NCI-H1417 treated with DMSO at 0.1 percent for 48 hours (cell line): ENCODE measurements around the gene TFDP1.

ENCODE experiments used
- DNase-seq: peaks from one replicate; lab custom pipeline; 2025; lab: John Stamatoyannopoulos, UW

Gene TFDP1, protein sequence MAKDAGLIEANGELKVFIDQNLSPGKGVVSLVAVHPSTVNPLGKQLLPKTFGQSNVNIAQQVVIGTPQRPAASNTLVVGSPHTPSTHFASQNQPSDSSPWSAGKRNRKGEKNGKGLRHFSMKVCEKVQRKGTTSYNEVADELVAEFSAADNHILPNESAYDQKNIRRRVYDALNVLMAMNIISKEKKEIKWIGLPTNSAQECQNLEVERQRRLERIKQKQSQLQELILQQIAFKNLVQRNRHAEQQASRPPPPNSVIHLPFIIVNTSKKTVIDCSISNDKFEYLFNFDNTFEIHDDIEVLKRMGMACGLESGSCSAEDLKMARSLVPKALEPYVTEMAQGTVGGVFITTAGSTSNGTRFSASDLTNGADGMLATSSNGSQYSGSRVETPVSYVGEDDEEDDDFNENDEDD

DNA sequence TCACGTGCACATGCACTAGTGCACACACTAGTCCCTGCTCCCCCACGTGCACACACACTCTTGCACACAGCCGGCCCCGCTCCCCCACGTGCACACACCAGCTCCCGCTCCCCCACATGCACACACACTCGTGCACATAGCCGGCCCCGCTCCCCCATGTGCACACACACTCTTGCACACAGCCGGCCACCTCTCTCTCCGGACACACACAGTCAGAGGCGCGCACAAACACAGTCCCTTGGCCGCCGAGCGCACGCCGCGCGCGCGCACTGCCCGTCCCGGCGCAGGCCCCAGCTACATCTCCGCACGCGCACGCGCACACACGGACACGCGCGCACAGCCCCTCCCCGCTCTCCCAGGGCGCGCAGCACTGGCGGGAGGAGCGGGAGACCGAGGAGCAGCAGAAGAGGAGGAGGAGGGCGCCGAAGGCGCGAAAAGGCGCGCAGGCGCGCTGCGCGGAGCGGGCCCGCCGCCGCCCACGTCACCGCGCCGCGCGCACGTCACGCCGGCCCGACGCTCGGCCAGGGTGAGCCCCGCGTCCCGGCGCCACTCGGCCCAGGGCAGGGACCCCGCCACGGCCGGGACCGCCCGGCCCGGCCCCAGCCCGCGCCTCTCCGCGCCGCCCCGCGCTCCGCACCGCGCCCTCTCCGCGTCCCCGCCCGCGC lies at the start of gene TFDP1:
Gene TFDP1 (plus strand): TSS at position 549 of the 665 bp plus-strand sequence. CDS start 1,085 bp downstream, outside the sequence.
- peak; percentile 65 for DNase-seq

DNA sequence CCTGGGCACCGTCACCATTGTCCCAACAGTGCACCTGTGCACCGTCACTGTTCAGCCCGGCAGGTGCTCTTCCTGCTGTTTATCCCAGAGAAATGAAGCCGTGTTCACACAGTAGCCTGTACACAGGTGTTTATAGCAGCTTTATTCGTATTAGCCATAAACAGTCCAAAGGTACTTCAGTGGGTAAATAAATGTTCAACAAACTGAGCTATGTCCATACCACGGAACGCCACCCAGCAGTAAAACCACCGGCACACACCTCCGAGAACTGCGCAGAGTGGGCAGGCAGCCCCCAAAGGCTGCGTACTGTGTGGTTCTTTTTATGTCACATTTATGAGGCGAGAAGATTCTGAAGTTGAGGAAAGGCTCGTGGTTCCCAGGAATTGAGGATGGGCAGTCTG lies 49.2 kb upstream of the TFDP1 start:
- DNase-seq = no peak

DNA sequence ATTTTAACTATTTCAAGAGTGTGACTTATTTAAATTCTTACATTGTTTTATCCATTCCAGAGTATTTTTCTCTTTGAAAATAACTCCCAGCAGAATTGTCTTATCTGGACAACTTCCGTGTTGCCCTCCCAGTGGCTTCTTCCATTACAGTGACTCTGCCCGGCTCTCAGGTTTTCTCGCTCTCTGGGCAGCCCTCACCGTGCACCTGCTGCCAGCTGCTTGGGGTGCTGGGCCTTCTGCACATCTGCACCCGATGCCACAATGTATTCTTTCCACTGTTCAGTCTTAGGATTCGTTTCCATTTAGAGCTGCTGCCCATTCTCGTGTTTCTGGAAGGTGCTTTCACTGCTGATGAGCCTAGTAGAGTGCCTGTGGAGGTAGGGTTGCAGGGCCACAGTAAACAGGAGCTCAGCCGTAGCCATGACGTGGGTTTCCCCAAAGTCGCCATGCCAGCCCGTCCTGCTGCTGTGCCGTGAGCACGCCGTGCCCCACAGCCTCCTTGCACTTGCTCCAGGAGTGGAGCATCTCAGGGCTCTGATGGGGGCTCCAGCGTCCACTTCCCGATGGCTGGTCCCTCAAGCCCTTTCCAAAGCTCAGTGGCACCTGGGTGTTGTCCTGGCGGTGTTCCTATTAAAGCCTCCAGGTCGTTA lies 48.0 kb upstream of the TFDP1 start:
- no peak for DNase-seq

DNA sequence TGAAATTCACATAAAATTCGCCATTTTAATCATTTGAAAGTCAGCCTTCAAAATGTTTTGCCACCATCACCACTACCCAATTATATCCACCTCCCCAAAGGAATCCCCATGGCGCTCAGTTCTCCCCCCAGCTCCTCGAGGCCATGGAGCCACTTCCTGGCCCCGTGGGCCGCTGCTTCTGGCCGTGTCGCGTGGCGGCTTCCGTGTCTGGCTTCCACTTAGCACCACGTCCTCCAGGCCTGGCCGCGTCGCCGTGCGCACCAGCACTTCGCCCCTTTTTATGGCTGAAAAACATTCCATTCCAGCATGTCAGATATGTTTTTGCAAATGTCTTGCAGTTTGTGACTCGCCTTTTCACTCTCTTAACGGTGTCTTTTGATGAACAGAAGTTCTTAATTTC lies 47.3 kb upstream of the TFDP1 start:
- DNase-seq = no peak

DNA sequence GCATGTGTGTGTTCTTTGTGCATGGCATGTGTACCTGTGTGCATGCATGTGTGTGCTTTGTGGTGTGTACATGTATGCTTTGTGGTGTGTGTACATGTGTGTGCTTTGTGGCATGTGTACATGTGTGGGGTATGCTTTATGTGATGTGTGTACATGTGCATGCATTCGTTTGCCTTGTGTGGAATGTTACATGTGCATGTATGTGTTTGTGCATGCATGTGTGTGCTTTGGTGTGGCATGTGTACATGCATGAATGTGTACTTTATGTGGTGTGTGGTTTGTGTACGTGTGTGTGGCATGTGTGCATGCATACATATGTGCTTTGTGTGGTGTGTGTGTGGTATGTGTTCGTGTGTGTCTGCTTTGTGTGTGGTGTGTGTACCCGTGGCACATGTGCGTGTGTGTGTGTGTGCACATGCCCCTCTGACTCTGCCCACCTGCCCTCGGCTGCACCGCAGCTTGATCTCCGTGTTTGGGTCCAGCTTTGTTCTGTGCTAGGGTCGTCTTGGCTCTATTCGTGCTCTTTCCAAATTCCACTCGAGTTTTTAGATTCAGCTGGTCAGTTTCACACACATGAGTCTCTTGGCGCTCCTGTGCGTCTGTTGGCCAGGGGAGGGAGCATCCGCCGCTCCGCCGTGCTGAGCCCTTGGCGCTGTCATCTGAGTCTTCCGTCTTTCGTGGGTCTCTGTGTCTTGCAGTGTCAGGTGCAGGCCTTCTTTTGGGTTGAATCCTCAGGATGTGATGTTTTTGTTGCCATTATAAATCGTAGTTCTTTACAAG lies 46.5 kb upstream of the TFDP1 start:
- no peak for DNase-seq

DNA sequence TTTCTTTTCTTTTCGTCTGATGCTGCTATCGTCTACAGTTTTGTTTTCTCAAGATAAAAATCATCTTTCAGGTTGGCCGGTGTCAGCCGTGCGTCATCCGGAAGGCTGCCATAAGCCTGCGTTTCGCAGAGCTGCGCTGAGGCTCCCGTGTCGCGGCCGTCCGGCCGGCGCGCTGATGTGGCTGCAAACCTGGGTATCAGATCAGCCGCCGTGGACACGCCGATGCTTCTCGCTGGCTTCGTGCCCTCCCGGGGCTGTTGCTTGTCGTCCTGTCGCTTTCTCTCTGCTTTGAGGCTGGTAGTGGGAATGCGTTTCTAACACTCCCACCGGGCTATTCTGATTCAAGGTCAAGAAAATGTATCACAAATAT lies 45.9 kb upstream of the TFDP1 start:
- DNase-seq = no peak

DNA sequence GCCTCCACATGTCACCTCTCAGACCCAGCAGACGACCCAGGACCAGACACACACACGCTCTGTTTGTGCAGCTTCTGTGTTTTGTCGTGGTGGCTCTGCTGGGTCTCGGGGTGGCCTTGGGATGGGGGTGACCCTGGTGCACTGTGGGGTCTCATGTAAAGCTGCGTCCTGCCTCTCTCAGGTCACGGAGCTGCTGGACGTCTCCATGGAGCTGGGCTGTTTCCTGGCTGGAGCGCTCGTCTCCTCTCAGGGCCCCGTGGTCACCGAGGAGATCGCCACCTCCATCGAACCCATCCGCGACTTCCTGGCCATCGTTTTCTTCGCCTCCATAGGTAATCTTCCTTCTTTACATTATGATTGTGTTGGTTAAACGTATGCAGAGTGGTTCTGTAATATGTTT lies 45.4 kb upstream of the TFDP1 start:
- no peak for DNase-seq

DNA sequence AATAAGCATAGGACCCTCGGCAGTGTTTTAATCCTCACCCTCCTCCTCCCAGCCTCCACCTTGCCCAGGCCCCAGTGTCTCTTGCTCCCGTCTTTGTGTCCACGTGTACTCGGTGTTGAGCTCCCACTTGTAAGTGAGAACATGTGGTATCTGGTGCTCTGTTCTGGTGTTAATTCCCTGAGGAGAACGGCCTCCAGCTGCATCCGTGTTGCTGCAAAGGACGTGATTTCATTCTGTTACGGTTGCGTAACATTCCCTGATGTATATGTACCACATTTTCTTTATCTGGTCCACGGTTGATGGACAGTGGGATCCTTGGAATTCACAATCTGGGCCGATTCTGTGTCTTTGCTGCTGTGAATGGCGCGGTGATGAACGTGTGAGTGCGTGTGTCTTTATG lies 44.7 kb upstream of the TFDP1 start:
- DNase-seq = no peak

DNA sequence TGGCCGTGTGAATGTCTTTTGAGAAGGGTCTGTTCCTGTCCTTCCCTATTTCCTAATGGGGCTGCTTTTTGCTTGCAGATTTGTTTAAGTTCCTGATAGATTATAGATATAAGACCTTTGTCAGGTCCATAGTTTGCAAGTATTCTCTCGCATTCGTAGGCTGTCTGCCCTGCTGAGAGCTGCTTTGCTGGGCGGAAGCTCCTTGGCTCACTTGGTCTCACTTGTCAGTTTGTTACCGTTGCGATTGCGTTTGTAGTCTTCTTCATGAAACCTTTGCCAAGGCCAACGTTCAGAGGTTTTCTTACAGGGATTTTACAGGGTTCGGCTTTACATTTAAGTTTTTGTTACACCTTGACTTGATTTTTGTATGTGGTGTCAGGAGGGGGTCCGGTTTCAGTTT lies 44.0 kb upstream of the TFDP1 start:
- no peak for DNase-seq

DNA sequence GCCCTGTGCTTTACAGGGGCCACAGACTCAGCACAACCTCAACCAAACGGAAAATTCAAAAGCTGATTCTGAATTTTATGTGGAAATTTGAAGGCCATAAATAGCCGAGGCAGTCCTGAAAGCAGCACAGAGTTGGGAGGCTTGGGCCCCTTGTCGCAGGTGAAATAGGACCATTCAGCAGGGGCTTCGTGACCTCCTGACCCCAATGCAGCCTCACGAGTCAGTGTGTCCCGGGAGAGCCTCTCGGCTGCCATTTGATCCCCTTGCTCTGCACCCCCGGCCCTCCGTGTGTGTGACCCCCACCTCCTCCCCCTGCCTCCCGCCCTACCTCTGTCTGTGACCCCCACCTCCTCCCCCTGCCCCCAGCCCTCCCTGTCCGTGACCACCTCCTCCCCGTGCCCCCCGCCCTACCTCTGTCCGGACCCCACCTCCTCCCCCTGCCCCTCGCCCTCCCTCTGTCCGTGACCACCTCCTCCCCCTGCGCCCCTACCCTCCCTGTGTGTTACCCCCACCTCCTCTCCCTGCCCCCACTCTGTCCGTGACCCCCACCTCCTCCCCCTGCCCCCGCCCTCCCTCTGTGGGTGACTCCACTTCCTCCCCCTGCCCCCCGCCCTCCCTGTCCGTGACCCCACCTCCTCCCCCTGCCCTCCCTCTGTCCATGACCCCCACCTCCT lies 41.7 kb upstream of the TFDP1 start:
- no peak for DNase-seq

DNA sequence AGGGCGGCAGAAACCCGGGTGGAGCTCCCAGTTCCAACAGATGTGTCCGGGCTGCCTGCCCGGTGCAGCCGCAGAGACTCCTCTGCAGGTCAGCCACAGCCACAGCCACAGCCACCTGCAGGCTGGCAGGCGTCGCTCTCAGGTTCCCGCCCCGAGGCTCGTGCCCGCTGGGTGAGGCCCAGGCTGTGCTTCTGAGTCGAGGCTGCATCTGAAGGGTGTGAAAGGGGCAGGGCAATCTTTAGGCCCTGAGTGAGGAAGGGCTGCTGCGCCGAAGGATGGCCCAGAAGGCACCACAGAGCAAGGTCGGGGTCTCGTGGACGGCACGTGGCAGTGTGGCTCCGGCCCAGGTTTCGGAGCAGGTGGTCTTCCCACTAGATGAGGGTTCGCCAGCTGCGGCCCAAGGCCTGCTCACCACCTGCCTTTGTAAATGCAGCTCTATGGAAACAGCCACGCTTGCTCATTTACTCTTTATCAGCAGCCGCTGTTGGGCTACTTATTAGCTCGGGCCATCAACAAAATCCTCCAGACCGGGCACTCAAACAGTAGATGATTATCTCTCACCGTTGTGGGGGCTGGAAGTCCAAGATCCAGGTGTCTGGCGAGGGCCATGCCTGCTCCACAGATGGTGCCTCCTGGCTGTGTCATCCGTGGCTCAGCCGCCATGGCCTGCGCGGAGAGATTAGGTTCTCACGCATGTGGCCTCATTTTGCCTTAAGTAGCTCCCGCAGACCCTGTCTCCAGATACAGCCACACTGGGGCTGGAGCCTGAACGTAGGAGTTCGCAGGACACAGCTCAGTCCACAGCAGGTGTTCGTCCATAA lies 40.3 kb upstream of the TFDP1 start:
- DNase-seq = no peak

DNA sequence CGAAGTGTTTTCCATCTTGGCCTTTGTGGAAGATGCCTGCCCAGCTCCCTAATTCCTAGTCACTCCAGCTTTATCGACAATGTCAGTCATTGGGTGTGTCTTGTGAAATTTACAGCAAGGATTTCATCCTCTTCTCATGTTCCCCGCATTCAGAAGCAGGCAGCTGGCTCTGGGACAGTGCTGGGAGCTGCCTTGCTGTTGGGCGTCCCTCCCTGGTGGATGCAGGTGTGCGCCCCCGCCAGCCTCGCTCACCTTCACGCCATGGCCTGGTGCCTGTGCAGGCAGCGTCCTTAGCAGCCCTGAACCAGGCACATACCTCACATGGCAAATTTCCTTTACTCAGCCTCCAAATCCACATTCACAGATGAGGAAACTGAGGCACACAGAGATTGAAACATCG lies 39.7 kb upstream of the TFDP1 start:
- DNase-seq = no peak

DNA sequence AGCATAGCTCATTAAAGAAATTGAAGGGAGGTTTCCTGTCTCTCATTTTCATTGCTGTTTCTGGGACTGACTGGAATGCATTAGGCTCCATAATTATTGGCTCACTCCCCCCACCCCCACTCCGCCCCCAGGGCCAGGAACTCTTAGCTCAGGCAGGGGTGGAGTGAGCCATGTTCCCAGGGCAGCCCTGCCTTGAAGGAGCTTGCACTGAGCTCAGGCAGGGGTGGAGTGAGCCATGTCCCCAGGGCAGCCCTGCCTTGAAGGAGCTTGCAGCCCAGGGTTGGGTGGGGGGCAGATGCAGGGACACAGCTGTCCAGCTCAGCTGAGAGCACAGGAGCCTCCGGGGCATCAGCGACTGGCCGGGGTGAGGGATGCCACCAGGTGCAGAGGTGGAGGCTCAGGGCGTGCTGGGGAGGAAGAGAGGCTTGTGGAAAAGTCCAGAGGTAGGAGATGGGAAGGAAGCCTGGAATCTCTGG lies 39.1 kb upstream of the TFDP1 start:
- DNase-seq = no peak

DNA sequence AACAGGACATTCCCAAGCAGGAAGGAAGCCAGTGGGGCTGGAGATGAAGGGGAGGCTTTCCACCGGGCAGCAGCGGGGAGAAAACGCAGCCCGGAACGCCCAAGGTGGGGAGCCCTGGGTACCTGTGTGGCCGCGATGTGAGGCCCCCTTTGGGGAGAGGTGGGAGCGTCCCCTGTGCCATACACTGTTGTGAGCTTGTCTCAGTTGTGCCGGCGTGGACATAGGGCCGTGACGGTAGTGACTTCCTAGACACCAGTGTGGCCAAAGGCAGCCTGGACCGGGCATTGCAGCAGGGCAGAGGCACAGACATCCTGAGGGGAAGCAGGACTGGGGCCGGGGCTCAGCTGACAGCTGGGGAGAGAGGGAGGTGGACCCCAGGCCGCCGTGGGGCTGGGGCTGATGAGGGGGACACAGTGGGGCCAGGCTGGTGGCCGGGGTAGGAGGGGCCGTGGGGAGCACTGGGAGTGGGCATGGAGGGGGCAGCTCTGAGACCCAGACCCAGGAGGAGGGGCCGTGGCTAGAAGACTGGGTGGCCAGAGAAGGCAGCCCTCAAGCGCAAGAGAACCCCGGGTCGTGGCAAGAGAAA lies 38.5 kb upstream of the TFDP1 start:
- DNase-seq = no peak

DNA sequence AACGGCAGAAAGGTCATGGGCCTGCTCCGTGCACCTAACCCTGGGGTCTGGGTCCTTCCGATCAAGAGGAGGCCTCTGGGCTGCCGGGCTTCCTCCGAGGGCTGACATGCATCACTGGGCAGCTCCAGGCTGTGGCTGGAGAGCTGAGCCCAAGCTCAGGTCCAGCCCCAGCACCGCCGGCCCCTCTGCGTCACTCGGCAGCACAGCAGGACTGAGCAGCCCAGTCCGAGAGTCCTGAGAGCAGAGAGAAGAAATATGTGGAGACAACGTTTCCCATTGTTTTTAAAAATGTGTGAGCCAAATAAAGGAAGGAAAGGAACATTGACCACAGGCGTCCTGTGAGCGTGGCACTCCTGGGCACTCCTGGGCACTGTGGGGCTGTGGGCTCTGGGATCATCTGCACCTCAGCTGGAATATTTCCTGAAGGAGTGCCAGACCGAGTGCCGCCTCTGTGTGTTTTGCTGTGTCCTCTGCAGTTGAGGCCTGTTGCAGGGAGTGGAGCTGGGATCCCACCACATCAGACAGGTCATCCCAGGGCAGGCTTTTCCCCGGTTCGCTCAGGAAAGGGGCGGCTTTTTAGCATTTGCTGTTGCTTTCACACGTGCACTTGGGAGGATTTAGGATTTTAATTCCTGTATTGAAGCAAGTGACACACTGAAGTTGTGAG lies 37.8 kb upstream of the TFDP1 start:
- DNase-seq = no peak

DNA sequence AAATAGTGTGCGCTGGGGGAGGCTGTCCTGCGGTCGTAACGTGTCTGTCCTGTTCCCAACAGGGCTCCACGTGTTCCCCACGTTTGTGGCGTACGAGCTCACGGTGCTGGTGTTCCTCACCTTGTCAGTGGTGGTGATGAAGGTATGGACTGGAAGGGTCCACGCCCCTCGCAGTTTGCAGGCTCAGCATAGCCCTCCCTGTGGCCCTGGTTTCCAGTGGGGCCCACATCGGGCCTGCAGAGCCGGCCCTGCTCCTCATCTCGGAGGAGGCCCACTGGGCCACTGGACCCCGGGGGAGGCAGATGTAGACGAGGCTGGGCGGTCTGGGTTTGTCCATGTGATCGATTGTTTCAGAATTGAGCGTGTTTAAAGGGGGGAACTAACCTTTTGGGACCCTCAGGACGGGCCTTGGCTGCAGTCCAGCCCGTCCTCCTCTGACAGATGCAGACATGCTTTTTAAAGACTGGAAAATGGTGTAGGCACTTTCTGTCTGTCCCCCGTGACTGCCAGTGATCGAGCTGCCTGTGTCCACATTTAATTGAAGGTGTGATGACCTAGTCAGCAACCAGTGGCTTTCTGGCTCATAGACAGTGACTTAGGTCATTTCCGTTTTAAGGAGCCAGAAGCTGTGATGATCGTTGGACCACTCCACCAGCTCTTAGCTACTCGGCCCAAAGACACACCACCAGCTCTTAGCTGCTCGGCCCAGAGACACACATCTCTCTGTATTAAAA lies 37.1 kb upstream of the TFDP1 start:
- no peak for DNase-seq

DNA sequence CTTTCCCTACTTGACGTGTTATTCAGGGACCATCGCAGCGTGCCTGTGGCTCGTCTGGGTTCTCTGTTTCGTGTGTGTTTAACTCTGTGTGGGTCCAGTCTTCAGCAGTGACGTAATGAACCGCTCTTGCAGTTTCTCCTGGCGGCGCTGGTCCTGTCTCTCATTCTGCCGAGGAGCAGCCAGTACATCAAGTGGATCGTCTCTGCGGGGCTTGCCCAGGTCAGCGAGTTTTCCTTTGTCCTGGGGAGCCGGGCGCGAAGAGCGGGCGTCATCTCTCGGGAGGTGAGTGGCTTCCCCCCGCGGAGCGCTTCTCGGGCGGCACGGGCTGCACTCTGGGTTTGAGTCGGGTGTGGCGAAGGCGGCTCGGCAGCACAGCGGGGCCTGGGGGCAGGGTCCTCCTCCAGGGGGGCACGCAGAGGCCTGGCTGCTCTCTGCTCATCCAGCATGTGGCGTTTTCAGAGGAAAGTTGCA lies 36.3 kb upstream of the TFDP1 start:
- DNase-seq = peak; percentile 48

DNA sequence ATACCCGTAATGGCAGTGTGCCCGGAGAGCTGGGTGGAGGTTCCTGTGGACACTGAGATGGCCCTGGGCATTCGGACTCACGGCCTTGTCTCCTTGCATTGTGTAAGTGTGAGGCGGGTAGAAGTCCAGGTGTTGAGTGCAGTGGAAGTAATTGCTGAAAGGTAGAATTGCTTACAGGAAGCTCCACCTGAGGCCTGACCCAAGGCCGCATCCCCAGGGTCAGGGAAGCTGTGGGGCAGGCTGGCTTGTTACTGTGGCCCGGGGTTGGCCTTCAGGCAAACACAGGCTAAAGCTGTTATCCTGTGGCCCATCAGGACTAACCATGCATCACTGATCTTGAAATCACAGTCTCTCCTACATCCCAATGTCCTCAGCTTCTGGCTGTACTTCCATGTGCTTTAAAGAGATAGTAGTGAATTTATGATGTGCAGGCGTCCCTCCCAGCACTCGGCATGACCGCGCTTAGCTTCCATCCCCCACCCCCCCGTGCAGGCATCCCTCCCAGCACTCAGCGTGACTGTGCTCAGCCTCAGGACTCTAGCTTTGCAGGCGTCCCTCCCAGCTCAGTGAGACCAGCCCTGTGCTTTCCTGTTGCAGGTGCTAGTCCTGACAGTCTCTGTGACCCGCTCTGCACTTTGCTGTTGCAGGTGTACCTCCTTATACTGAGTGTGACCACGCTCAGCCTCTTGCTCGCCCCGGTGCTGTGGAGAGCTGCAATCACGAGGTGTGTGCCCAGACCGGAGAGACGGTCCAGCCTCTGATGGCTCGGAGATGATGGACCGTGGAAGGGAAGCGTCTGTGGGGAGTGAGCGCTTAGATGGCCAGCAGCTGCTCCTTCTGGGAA lies 35.6 kb upstream of the TFDP1 start:
- no peak for DNase-seq
